Measurements from ENCODE around the gene MAIP1.

MAIP1 gene

DNA sequence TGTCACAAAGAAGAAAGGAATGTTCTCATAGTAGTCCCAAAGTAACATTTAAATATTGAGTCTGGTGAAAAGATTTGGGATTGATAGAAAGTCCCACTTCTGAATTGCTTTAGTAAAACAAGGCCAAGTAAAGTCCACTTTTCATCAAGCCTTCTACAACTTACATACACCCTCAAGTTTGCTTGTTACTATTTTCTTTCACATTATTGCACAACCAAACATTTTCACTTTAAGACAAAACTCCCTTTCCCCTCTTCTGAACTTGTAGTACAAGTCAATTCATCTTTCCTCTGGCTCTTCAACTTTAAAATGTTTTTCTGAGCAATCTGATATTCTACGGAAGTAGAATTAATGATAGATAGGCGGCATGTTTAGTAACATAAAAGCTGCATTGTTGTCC, 11.0 kb downstream of the MAIP1 start:
- no peak overlapping the region for H3K4ac ChIP-seq (ENCODE audit: low read length)
- DNase-seq (ENCODE audit: low spot score): no peak
- no peak overlapping the region for H4K91ac ChIP-seq (ENCODE audit: low read depth, low read length, poor library complexity)
- no peak overlapping the region for H3K27ac ChIP-seq (replicated peaks; ENCODE audit: low read length)
- no peak overlapping the region for H2BK15ac ChIP-seq (ENCODE audit: low read length)
- no CpG with 5 or more reads among the region's 2 CpGs for whole genome bisulfite sequencing, 2 donors (ENCODE audit: extremely low coverage in 2 of 2, insufficient read length in 2 of 2, insufficient replicate concordance in 1 of 2)
- peaks cover 4 to 75% of the 10 kb centered on the region in 2 donors for H3K36me3 ChIP-seq (replicated peaks in 1 of 2; ENCODE audit: control insufficient read depth in 2 of 2, insufficient read depth in 2 of 2, low read length in 2 of 2)
- no peaks in the 10 kb centered on the region for H3K79me1 ChIP-seq (ENCODE audit: low read depth, low read length)
- H3K4me1 ChIP-seq (ENCODE audit: control insufficient read depth in 2 of 2, insufficient read depth in 1 of 2, low read depth in 1 of 2, low read length in 2 of 2): no peaks in the 10 kb centered on the region
- H3K4me3 ChIP-seq (ENCODE audit: low read length in 2 of 2): no peak overlapping the region
- no peak overlapping the region for H2BK120ac ChIP-seq (ENCODE audit: low read depth, low read length)
- H2BK12ac ChIP-seq (ENCODE audit: low read length): no peak overlapping the region
- H2AK5ac ChIP-seq (ENCODE audit: low read depth, low read length): no peak overlapping the region
- no peak overlapping the region for H3K4me2 ChIP-seq (ENCODE audit: insufficient read depth, low read length, poor library complexity, severe bottlenecking)
- H3K18ac ChIP-seq (ENCODE audit: low read length): no peak overlapping the region
- no peak overlapping the region for H3K9ac ChIP-seq (ENCODE audit: low read depth, low read length, poor library complexity)
- H2BK5ac ChIP-seq (ENCODE audit: low read length): no peak overlapping the region
- H3K14ac ChIP-seq (ENCODE audit: low read length): no peak overlapping the region
- H3K23ac ChIP-seq (ENCODE audit: low read depth, low read length, poor library complexity): no peak overlapping the region
- no peaks in the 10 kb centered on the region for H3K27me3 ChIP-seq (ENCODE audit: control insufficient read depth in 3 of 3, insufficient read depth in 3 of 3, low read depth in 1 of 3, low read length in 3 of 3)
- H2AFZ ChIP-seq (ENCODE audit: low read length): no peak overlapping the region
- no peaks in the 10 kb centered on the region for H3K9me3 ChIP-seq (replicated peaks in 1 of 2; ENCODE audit: control insufficient read depth in 2 of 2, insufficient read depth in 1 of 2, low read depth in 1 of 2, low read length in 2 of 2)
- H4K8ac ChIP-seq (ENCODE audit: low read depth, low read length): no peak overlapping the region

- no peak overlapping the region for H2BK15ac ChIP-seq (ENCODE audit: low read length)
- no peak overlapping the region for H3K14ac ChIP-seq (ENCODE audit: low read length)
- no peak overlapping the region for H3K9ac ChIP-seq (ENCODE audit: low read depth, low read length, poor library complexity)
- peaks cover 4 to 70% of the 10 kb centered on the region in 2 donors for H3K36me3 ChIP-seq (replicated peaks in 1 of 2; ENCODE audit: control insufficient read depth in 2 of 2, insufficient read depth in 2 of 2, low read length in 2 of 2)
- no peak overlapping the region for H3K27ac ChIP-seq (replicated peaks; ENCODE audit: low read length)
- no peak overlapping the region for H3K4me3 ChIP-seq (ENCODE audit: low read length in 2 of 2)
- H3K27me3 ChIP-seq (ENCODE audit: control insufficient read depth in 3 of 3, insufficient read depth in 3 of 3, low read depth in 1 of 3, low read length in 3 of 3): no peaks in the 10 kb centered on the region
- H2AFZ ChIP-seq (ENCODE audit: low read length): no peak overlapping the region
- H3K23ac ChIP-seq (ENCODE audit: low read depth, low read length, poor library complexity): no peak overlapping the region
- H3K9me3 ChIP-seq (replicated peaks in 1 of 2; ENCODE audit: control insufficient read depth in 2 of 2, insufficient read depth in 1 of 2, low read depth in 1 of 2, low read length in 2 of 2): no peaks in the 10 kb centered on the region
- H3K79me1 ChIP-seq (ENCODE audit: low read depth, low read length): no peaks in the 10 kb centered on the region
- no peak overlapping the region for H3K4me2 ChIP-seq (ENCODE audit: insufficient read depth, low read length, poor library complexity, severe bottlenecking)
- H4K8ac ChIP-seq (ENCODE audit: low read depth, low read length): no peak overlapping the region
- H2BK12ac ChIP-seq (ENCODE audit: low read length): no peak overlapping the region
- no peaks in the 10 kb centered on the region for H3K4me1 ChIP-seq (ENCODE audit: control insufficient read depth in 2 of 2, insufficient read depth in 1 of 2, low read depth in 1 of 2, low read length in 2 of 2)
- H4K91ac ChIP-seq (ENCODE audit: low read depth, low read length, poor library complexity): no peak overlapping the region
- H2AK5ac ChIP-seq (ENCODE audit: low read depth, low read length): no peak overlapping the region
- no peak overlapping the region for H2BK5ac ChIP-seq (ENCODE audit: low read length)
- H3K18ac ChIP-seq (ENCODE audit: low read length): no peak overlapping the region
- H2BK120ac ChIP-seq (ENCODE audit: low read depth, low read length): no peak overlapping the region
- no CpG with 5 or more reads among the region's 1 CpG for WGBS, 2 donors (ENCODE audit: extremely low coverage in 2 of 2, insufficient read length in 2 of 2, insufficient replicate concordance in 1 of 2)
- DNase-seq (ENCODE audit: low spot score): no peak
- H3K4ac ChIP-seq (ENCODE audit: low read length): no peak overlapping the region
Observed at GRCh38 chr2:199966976-199967375, 11.6 kb downstream of the MAIP1 start.

GRCh38 chr2:199968126-199968525, 12.7 kb downstream of the MAIP1 start:
- Histone ChIP-seq H2BK120ac (ENCODE audit: low read depth, low read length) (no peak overlapping the region), H2AFZ (ENCODE audit: low read length) (no peak overlapping the region), H2BK12ac (ENCODE audit: low read length) (no peak overlapping the region), H3K4me1 (ENCODE audit: control insufficient read depth in 2 of 2, insufficient read depth in 1 of 2, low read depth in 1 of 2, low read length in 2 of 2) (no peaks in the 10 kb centered on the region), H2AK5ac (ENCODE audit: low read depth, low read length) (no peak overlapping the region), H4K8ac (ENCODE audit: low read depth, low read length) (no peak overlapping the region), H3K9ac (ENCODE audit: low read depth, low read length, poor library complexity) (no peak overlapping the region), H3K4me2 (ENCODE audit: insufficient read depth, low read length, poor library complexity, severe bottlenecking) (no peak overlapping the region), H3K36me3 (replicated peaks in 1 of 2; ENCODE audit: control insufficient read depth in 2 of 2, insufficient read depth in 2 of 2, low read length in 2 of 2) (peaks cover 2 to 58% of the 10 kb centered on the region in 2 donors), H3K23ac (ENCODE audit: low read depth, low read length, poor library complexity) (no peak overlapping the region), H3K18ac (ENCODE audit: low read length) (no peak overlapping the region), H4K91ac (ENCODE audit: low read depth, low read length, poor library complexity) (no peak overlapping the region), H3K14ac (ENCODE audit: low read length) (no peak overlapping the region), H3K79me1 (ENCODE audit: low read depth, low read length) (no peaks in the 10 kb centered on the region), H3K4ac (ENCODE audit: low read length) (no peak overlapping the region), H3K4me3 (ENCODE audit: low read length in 2 of 2) (no peak overlapping the region), H3K27me3 (ENCODE audit: control insufficient read depth in 3 of 3, insufficient read depth in 3 of 3, low read depth in 1 of 3, low read length in 3 of 3) (no peaks in the 10 kb centered on the region), H2BK5ac (ENCODE audit: low read length) (no peak overlapping the region), H3K9me3 (replicated peaks in 1 of 2; ENCODE audit: control insufficient read depth in 2 of 2, insufficient read depth in 1 of 2, low read depth in 1 of 2, low read length in 2 of 2) (no peaks in the 10 kb centered on the region), H3K27ac (replicated peaks; ENCODE audit: low read length) (no peak overlapping the region), H2BK15ac (ENCODE audit: low read length) (no peak overlapping the region)
- no CpG with 5 or more reads among the region's 1 CpG for WGBS, 2 donors (ENCODE audit: extremely low coverage in 2 of 2, insufficient read length in 2 of 2, insufficient replicate concordance in 1 of 2)
- no peak for DNase-seq (ENCODE audit: low spot score)

DNA sequence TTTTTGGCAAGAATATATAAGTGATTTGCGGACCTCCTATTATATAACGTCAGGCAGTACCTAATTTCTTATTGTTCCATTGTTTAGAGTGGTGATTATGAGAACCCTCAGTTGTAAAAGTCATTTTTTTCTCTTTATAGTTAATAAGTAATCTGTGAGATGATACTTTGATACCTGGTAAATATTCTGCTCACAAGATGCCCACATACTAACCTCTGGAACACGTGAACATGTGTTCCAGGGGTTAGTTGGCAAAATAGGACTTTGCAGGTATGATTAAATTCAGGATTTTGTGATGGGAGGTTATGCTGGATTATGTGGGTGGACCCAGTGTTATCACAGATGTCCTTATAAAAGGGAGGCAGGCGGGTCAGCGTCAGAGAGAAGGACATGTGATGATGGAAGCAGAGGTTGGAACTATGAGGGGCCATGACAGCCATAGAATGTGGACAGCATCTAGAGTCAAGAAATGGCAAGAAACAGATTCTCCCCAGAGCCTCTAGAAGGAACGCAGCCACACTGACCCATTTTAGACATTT, 16.8 kb downstream of the MAIP1 start:
- Histone ChIP-seq H3K23ac (ENCODE audit: low read depth, low read length, poor library complexity) (no peak overlapping the region), H3K14ac (ENCODE audit: low read length) (no peak overlapping the region), H3K79me1 (ENCODE audit: low read depth, low read length) (no peaks in the 10 kb centered on the region), H3K4ac (ENCODE audit: low read length) (no peak overlapping the region), H4K8ac (ENCODE audit: low read depth, low read length) (no peak overlapping the region), H3K4me2 (ENCODE audit: insufficient read depth, low read length, poor library complexity, severe bottlenecking) (no peak overlapping the region), H3K9me3 (replicated peaks in 1 of 2; ENCODE audit: control insufficient read depth in 2 of 2, insufficient read depth in 1 of 2, low read depth in 1 of 2, low read length in 2 of 2) (no peaks in the 10 kb centered on the region), H2BK12ac (ENCODE audit: low read length) (no peak overlapping the region), H3K4me1 (ENCODE audit: control insufficient read depth in 2 of 2, insufficient read depth in 1 of 2, low read depth in 1 of 2, low read length in 2 of 2) (no peaks in the 10 kb centered on the region), H2BK120ac (ENCODE audit: low read depth, low read length) (no peak overlapping the region), H3K27ac (replicated peaks; ENCODE audit: low read length) (no peak overlapping the region), H2AFZ (ENCODE audit: low read length) (no peak overlapping the region), H4K91ac (ENCODE audit: low read depth, low read length, poor library complexity) (no peak overlapping the region), H2AK5ac (ENCODE audit: low read depth, low read length) (no peak overlapping the region), H3K27me3 (ENCODE audit: control insufficient read depth in 3 of 3, insufficient read depth in 3 of 3, low read depth in 1 of 3, low read length in 3 of 3) (no peaks in the 10 kb centered on the region), H3K18ac (ENCODE audit: low read length) (no peak overlapping the region), H2BK5ac (ENCODE audit: low read length) (no peak overlapping the region), H2BK15ac (ENCODE audit: low read length) (no peak overlapping the region), H3K4me3 (ENCODE audit: low read length in 2 of 2) (no peak overlapping the region), H3K36me3 (replicated peaks in 1 of 2; ENCODE audit: control insufficient read depth in 2 of 2, insufficient read depth in 2 of 2, low read length in 2 of 2) (peaks cover 0 to 22% of the 10 kb centered on the region in 2 donors), H3K9ac (ENCODE audit: low read depth, low read length, poor library complexity) (no peak overlapping the region)
- no peak for DNase-seq (ENCODE audit: low spot score)
- WGBS, 2 donors (ENCODE audit: extremely low coverage in 2 of 2, insufficient read length in 2 of 2, insufficient replicate concordance in 1 of 2): no CpG with 5 or more reads among the region's 6 CpGs

Data from neuronal stem cell (in vitro differentiated cells).